B cell (primary cell): ENCODE measurements around the gene UBE2E3. TPM values are rescaled to one million over a fixed set of nuclear protein-coding genes. Genes with fewer than 3 reads are reported as not detected.

ENCODE experiments used
- ATAC-seq: fragments of 200-7000 bp; cut with Tn5 transposase; one replicate; pipeline ENCODE4 v1.10.0; 2021; ENCODE audit warnings: low read depth, mild to moderate bottlenecking, moderate number of reproducible peaks, moderate library complexity
- CTCF ChIA-PET: fragments of 350-600 bp; sonication (Branson Sonifier 250); formaldehyde crosslinking; loops from one replicate; lab custom pipeline; 2021; ENCODE audit warnings: antibody characterized with exemption, inconsistent platforms; lab: Charles Lee
- POLR2A ChIA-PET: fragments of 350-600 bp; sonication (Branson Sonifier 250); formaldehyde crosslinking; loops from one replicate; lab custom pipeline; 2021; ENCODE audit warnings: antibody characterized with exemption; lab: Charles Lee
- DNase-seq: peaks from one replicate; pipeline ENCODE4 v3.0.0; 2013
- H2AFZ ChIP-seq: 2 replicates; pipeline ENCODE4 v1.6.1; 2012; ENCODE audit warnings: mild to moderate bottlenecking, low read depth, low read length; ENCODE audit not compliant: insufficient read depth, poor library complexity, severe bottlenecking
- H3K27ac ChIP-seq, 2 donors: 1 replicate in 1 of 2; 2 replicates in 1 of 2; pipeline ENCODE4 v1.5.1; 2012 to 2013; ENCODE audit warnings: low read length in 2 of 2, mild to moderate bottlenecking in 2 of 2, moderate library complexity in 1 of 2
- H3K27me3 ChIP-seq, 4 experiments: fragments of 200-600 bp in 1 of 4; sonication (generic) in 1 of 4; replicated peaks in 1 of 4; 1 replicate in 2 of 4; 2 replicates in 2 of 4; pipeline versions ENCODE4 v1.6.1 to v1.7.0; 2013 to 2016; ENCODE audit warnings: low read length in 3 of 4, mild to moderate bottlenecking in 2 of 4, mixed read lengths in 1 of 4, moderate library complexity in 1 of 4; ENCODE audit not compliant: insufficient read depth in 4 of 4, control insufficient read depth in 3 of 4; ENCODE audit errors: control extremely low read depth in 1 of 4
- H3K36me3 ChIP-seq, 2 experiments: replicated peaks in 1 of 2; 1 replicate in 1 of 2; 2 replicates in 1 of 2; pipeline versions ENCODE4 v1.6.1 to v1.7.1; 2013; ENCODE audit warnings: low read length in 1 of 2; ENCODE audit not compliant: insufficient read depth in 2 of 2, control insufficient read depth in 1 of 2; ENCODE audit errors: control extremely low read depth in 1 of 2, extremely low read depth in 1 of 2
- H3K4me1 ChIP-seq, 2 donors: fragments of 200-600 bp in 1 of 2; sonication (generic) in 1 of 2; 1 replicate in 1 of 2; 2 replicates in 1 of 2; pipeline versions ENCODE4 v1.5.1 to v1.6.1; 2013 to 2017; ENCODE audit warnings: low read length in 2 of 2; ENCODE audit not compliant: control insufficient read depth in 2 of 2, insufficient read depth in 2 of 2
- H3K4me2 ChIP-seq: replicated peaks from 2 replicates; pipeline ENCODE3; 2012; ENCODE audit warnings: mild to moderate bottlenecking, low read depth, low read length; ENCODE audit not compliant: poor library complexity, severe bottlenecking
- H3K4me3 ChIP-seq, 5 experiments: fragments of 200-600 bp in 1 of 5; sonication (generic) in 1 of 5; 1 replicate in 3 of 5; 2 replicates in 2 of 5; pipeline versions ENCODE4 v1.5.1 to v1.7.0; 2011 to 2016; ENCODE audit warnings: low read length in 4 of 5, mild to moderate bottlenecking in 4 of 5, low read depth in 2 of 5, control low read depth in 1 of 5, moderate library complexity in 1 of 5; ENCODE audit not compliant: insufficient read depth in 1 of 5; ENCODE audit errors: control extremely low read depth in 1 of 5, extremely low read depth in 1 of 5
- H3K79me2 ChIP-seq: fragments of 200-600 bp; sonication (generic); one replicate; pipeline ENCODE4 v1.6.0; 2016; ENCODE audit warnings: low read length; ENCODE audit not compliant: control insufficient read depth, insufficient read depth
- H3K9ac ChIP-seq: fragments of 200-600 bp; sonication (generic); 2 replicates; pipeline ENCODE4 v1.6.1; 2017; ENCODE audit warnings: mild to moderate bottlenecking, low read length, moderate library complexity
- H3K9me3 ChIP-seq, 3 donors: one replicate each; pipeline versions ENCODE4 v1.6.1 to v1.7.1; 2013; ENCODE audit warnings: low read length in 2 of 3; ENCODE audit not compliant: control insufficient read depth in 2 of 3, insufficient read depth in 1 of 3; ENCODE audit errors: control extremely low read depth in 1 of 3
- H4K20me1 ChIP-seq: 2 replicates; pipeline ENCODE4 v1.6.0; 2012; ENCODE audit warnings: mild to moderate bottlenecking, low read length; ENCODE audit not compliant: insufficient read depth, control insufficient read depth, poor library complexity, severe bottlenecking
- H3K27ac Mint-ChIP-seq: one replicate; pipeline ENCODE4 v1.8.0; 2021; ENCODE audit warnings: mixed read lengths
- H3K27me3 Mint-ChIP-seq: one replicate; pipeline ENCODE4 v1.8.0; 2021; ENCODE audit warnings: mixed read lengths
- H3K4me1 Mint-ChIP-seq: one replicate; pipeline ENCODE4 v1.8.0; 2021; ENCODE audit warnings: mixed read lengths
- H3K4me3 Mint-ChIP-seq: one replicate; pipeline ENCODE4 v1.8.0; 2021; ENCODE audit warnings: mixed read lengths
- H3K9me3 Mint-ChIP-seq: one replicate; pipeline ENCODE4 v1.8.0; 2022; ENCODE audit warnings: mixed read lengths; ENCODE audit not compliant: insufficient read depth
- EZH2 ChIP-seq: IDR thresholded peaks from 2 replicates; pipeline ENCODE4 v1.6.1; 2012; ENCODE audit warnings: borderline replicate concordance, low read depth, mild to moderate bottlenecking, moderate library complexity, low read length; ENCODE audit not compliant: insufficient read depth, poor library complexity, severe bottlenecking
- WGBS: methylation state at CpG from one replicate; pipeline ENCODE4 v1.1.5; 2013; ENCODE audit warnings: missing lambda C conversion rate; ENCODE audit not compliant: insufficient coverage; 5-methylcytosine and 5-hydroxymethylcytosine counted together
- intact Hi-C: fragments of 100-400 bp; cut with micrococcal nuclease; formaldehyde crosslinking; loops from one replicate; pipeline ENCODE4 v1.10.0; 2022
- polyA plus RNA-seq: library from polyadenylated mRNA; depleted of rRNA; stranded (reverse); fragments of >200 nt; gene quantifications from 2 replicates; pipeline ENCODE4 v1.2.3, GENCODE V29; 2012
- total RNA-seq, 2 donors: library from RNA; stranded (reverse); fragments of 120-200 nt in 1 of 2; gene quantifications; 1 replicate in 1 of 2; 2 replicates in 1 of 2; pipeline versions ENCODE4 v1.2.3 to v1.2.4, GENCODE V29; 2013 to 2022
- TF ChIP-seq, protein P1 (sequence below): fragments of 200-600 bp; IDR thresholded peaks from one replicate; pipeline ENCODE4 v1.8.0; 2022; ENCODE audit warnings: antibody characterized with exemption, mild to moderate bottlenecking

Gene UBE2E3
- total and polyA plus RNA-seq, 2 donors (not counting 1 experiment from before 2014, with no cell fraction given): 26.7 to 31.6 TPM

DNA sequence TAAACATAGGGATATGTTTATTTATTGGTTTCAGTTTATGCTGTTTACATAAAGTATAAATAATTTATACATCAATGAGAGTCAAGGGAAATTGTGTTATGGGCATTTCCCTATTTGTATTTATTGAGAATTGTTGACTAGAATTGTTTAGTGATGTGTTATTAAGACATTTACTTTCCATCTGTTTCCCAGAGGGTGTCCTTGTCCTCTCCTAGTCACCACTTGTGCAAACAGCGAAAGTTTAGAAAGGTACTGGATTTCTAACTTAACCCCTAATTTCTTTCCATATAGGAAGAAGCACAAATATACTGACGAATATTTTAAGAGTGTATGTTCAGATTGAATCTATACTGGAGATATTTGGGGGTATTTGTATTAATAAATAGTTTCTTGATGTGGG is 6.7 kb downstream of the UBE2E3 start:
- ChIA-PET CTCF (no interaction called here), POLR2A (no interaction called here)
- Histone ChIP-seq H3K9ac (no peak overlapping the region), H4K20me1 (no peaks in the 10 kb centered on the region), H3K27me3 (no peaks in the 10 kb centered on the region), H3K9me3 (no peaks in the 10 kb centered on the region), H3K4me2 (no peak overlapping the region), H3K36me3 (peaks cover 2% of the 10 kb centered on the region in 2 experiments), H3K27ac (no peak overlapping the region), H2AFZ (no peak overlapping the region), H3K79me2 (peaks cover 33% of the 10 kb centered on the region), H3K4me3 (no peak overlapping the region), H3K4me1 (peaks cover 7 to 12% of the 10 kb centered on the region in 2 donors)
- intact Hi-C loops: no loop called here
- no peaks in the 10 kb centered on the region for H3K9me3 Mint-ChIP-seq
- DNase-seq (no peak), ATAC-seq (no peak)
- no CpG with 5 or more reads among the region's 2 CpGs for whole genome bisulfite sequencing
- H3K27me3 Mint-ChIP-seq: no peaks in the 10 kb centered on the region
- no peak for TF ChIP-seq EZH2
- TF ChIP-seq, protein P1, sequence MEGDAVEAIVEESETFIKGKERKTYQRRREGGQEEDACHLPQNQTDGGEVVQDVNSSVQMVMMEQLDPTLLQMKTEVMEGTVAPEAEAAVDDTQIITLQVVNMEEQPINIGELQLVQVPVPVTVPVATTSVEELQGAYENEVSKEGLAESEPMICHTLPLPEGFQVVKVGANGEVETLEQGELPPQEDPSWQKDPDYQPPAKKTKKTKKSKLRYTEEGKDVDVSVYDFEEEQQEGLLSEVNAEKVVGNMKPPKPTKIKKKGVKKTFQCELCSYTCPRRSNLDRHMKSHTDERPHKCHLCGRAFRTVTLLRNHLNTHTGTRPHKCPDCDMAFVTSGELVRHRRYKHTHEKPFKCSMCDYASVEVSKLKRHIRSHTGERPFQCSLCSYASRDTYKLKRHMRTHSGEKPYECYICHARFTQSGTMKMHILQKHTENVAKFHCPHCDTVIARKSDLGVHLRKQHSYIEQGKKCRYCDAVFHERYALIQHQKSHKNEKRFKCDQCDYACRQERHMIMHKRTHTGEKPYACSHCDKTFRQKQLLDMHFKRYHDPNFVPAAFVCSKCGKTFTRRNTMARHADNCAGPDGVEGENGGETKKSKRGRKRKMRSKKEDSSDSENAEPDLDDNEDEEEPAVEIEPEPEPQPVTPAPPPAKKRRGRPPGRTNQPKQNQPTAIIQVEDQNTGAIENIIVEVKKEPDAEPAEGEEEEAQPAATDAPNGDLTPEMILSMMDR: no peak
- H3K27ac Mint-ChIP-seq: no peak overlapping the region
- peaks cover 21% of the 10 kb centered on the region for H3K4me1 Mint-ChIP-seq
- no peak overlapping the region for H3K4me3 Mint-ChIP-seq

DNA sequence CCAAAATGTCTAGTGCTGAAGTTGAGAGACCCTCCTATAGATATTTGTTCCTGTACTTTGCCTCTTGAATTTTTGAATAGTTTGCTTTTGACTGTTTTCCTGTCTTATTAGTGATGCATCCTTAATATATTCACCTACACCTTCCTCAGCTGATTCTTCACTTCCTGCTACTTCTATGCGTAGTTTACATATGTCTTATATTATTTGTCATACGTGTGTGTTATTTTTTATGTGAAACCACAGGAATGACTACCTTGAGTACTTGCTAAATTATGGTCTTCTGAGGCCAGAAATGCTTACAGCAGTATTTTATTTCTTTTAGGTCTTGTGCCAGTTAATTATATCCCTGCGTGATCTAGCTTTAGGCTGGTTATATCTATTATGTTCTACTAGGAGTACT is 9.9 kb downstream of the UBE2E3 start:
- ChIA-PET POLR2A (no interaction called here), CTCF (interaction anchor here (1.2 to 1.6 kb wide), 2 partner anchors 9 to 863 kb away, joined by 3 to 4 read pairs; no protein-coding TSS in a partner anchor)
- Histone ChIP-seq H3K9me3 (no peaks in the 10 kb centered on the region), H3K4me3 (no peak overlapping the region), H3K79me2 (peaks cover 31% of the 10 kb centered on the region), H4K20me1 (no peaks in the 10 kb centered on the region), H3K27me3 (no peaks in the 10 kb centered on the region), H2AFZ (no peak overlapping the region), H3K9ac (no peak overlapping the region), H3K36me3 (peaks cover 2 to 4% of the 10 kb centered on the region in 2 experiments), H3K4me1 (no peaks in the 10 kb centered on the region), H3K27ac (no peak overlapping the region), H3K4me2 (no peak overlapping the region)
- WGBS: no CpG with 5 or more reads among the region's 3 CpGs
- Mint-ChIP-seq H3K4me1 (peaks cover 5% of the 10 kb centered on the region), H3K27ac (no peak overlapping the region), H3K27me3 (no peaks in the 10 kb centered on the region), H3K9me3 (no peaks in the 10 kb centered on the region), H3K4me3 (no peak overlapping the region)
- DNase-seq (no peak), ATAC-seq (no peak)
- TF ChIP-seq EZH2: no peak
- TF ChIP-seq, protein P1: no peak
- intact Hi-C loops: no loop called here
